IMR-90 (cell line): Measurements from ENCODE around the gene DYRK3. TPM values are rescaled to one million over a fixed set of nuclear protein-coding genes. Genes with fewer than 3 reads are reported as not detected.

Experiments used
- ATAC-seq: fragments of 200-7000 bp; cut with Tn5 transposase; 2 replicates; pipeline ENCODE4 v1.9.1; 2020; ENCODE audit warnings: low read depth, mild to moderate bottlenecking, moderate library complexity
- BruUV-seq: library from RNA; stranded (reverse); fragments of 400-500 nt; replicated peaks from 2 replicates; lab custom pipeline; 2021; lab: Mats Ljungman, UMichigan
- CTCF ChIA-PET: fragments of 300-600 bp; formaldehyde crosslinking; extraction: SDS; loops from one replicate; lab custom pipeline; 2021; ENCODE audit warnings: antibody characterized with exemption; lab: Yijun Ruan, JAX
- POLR2A ChIA-PET: fragments of 300-600 bp; sonication (Branson Sonifier 250); formaldehyde crosslinking; loops from one replicate; lab custom pipeline; 2022; ENCODE audit warnings: antibody characterized with exemption; ENCODE audit not compliant: unreplicated experiment; lab: Charles Lee
- DNase-seq: peaks from one replicate; pipeline ENCODE4 v3.0.0; 2013
- H2AFZ ChIP-seq: replicated peaks from 2 replicates; pipeline ENCODE3; 2013; ENCODE audit warnings: low read length, mild to moderate bottlenecking; ENCODE audit not compliant: poor library complexity
- H2AK5ac ChIP-seq: 2 replicates; pipeline ENCODE4 v1.6.1; 2013; ENCODE audit warnings: low read depth, low read length, inconsistent platforms
- H2AK9ac ChIP-seq: replicated peaks from 2 replicates; pipeline ENCODE3; 2013; ENCODE audit warnings: mild to moderate bottlenecking, low read depth, low read length, moderate library complexity; ENCODE audit not compliant: poor library complexity
- H2BK120ac ChIP-seq: 2 replicates; pipeline ENCODE4 v1.6.1; 2013; ENCODE audit warnings: low read depth, low read length, inconsistent platforms
- H2BK15ac ChIP-seq: 3 replicates; pipeline ENCODE4 v1.6.1; 2013; ENCODE audit warnings: low read depth, low read length, inconsistent platforms
- H2BK20ac ChIP-seq: 2 replicates; pipeline ENCODE4 v1.6.1; 2013; ENCODE audit warnings: low read depth, mild to moderate bottlenecking, inconsistent platforms, low read length, moderate library complexity
- H2BK5ac ChIP-seq: 2 replicates; pipeline ENCODE4 v1.6.1; 2013; ENCODE audit warnings: mild to moderate bottlenecking, low read depth, low read length, inconsistent platforms; ENCODE audit not compliant: poor library complexity, severe bottlenecking
- H3K14ac ChIP-seq: replicated peaks from 2 replicates; pipeline ENCODE4 v1.6.1; 2013; ENCODE audit warnings: low read depth, low read length, inconsistent platforms
- H3K18ac ChIP-seq: 2 replicates; pipeline ENCODE4 v1.6.1; 2013; ENCODE audit warnings: low read depth, low read length, control low read depth
- H3K23ac ChIP-seq: 2 replicates; pipeline ENCODE4 v1.6.1; 2013; ENCODE audit warnings: low read depth, low read length, inconsistent platforms
- H3K27ac ChIP-seq: 2 replicates; pipeline ENCODE4 v1.5.1; 2013; ENCODE audit warnings: mild to moderate bottlenecking, control low read depth, low read length; ENCODE audit not compliant: insufficient read depth
- H3K27me3 ChIP-seq: 2 replicates; pipeline ENCODE4 v1.6.1; 2013; ENCODE audit warnings: low read length; ENCODE audit not compliant: control insufficient read depth, insufficient read depth
- H3K36me3 ChIP-seq: 2 replicates; pipeline ENCODE4 v1.6.1; 2013; ENCODE audit warnings: low read length, mixed read lengths; ENCODE audit not compliant: control insufficient read depth, insufficient read depth
- H3K4ac ChIP-seq: 2 replicates; pipeline ENCODE4 v1.6.1; 2013; ENCODE audit warnings: low read depth, low read length, inconsistent platforms
- H3K4me1 ChIP-seq: 2 replicates; pipeline ENCODE4 v1.6.1; 2013; ENCODE audit warnings: low read length, mixed read lengths; ENCODE audit not compliant: control insufficient read depth, insufficient read depth
- H3K4me2 ChIP-seq: 2 replicates; pipeline ENCODE4 v1.6.1; 2013; ENCODE audit warnings: low read depth, mild to moderate bottlenecking, control low read depth, low read length, moderate library complexity
- H3K4me3 ChIP-seq: 2 replicates; pipeline ENCODE4 v1.5.1; 2013; ENCODE audit warnings: low read depth, mild to moderate bottlenecking, control low read depth, low read length, moderate library complexity; ENCODE audit not compliant: insufficient read depth
- H3K56ac ChIP-seq: 2 replicates; pipeline ENCODE4 v1.6.1; 2013; ENCODE audit warnings: low read length, inconsistent platforms; ENCODE audit not compliant: insufficient read depth; ENCODE audit errors: extremely low read depth
- H3K79me1 ChIP-seq, 2 experiments: 2 replicates each; pipeline ENCODE4 v1.6.1; 2013; ENCODE audit warnings: low read length in 2 of 2, inconsistent platforms in 1 of 2, low read depth in 1 of 2
- H3K9ac ChIP-seq: 2 replicates; pipeline ENCODE4 v1.6.1; 2013; ENCODE audit warnings: low read depth, low read length, control low read depth
- H3K9me1 ChIP-seq: 2 replicates; pipeline ENCODE4 v1.6.1; 2013; ENCODE audit warnings: low read length, inconsistent platforms; ENCODE audit not compliant: insufficient read depth
- H3K9me3 ChIP-seq: 2 replicates; pipeline ENCODE4 v1.6.1; 2013; ENCODE audit warnings: low read length; ENCODE audit not compliant: control insufficient read depth, insufficient read depth
- H4K20me1 ChIP-seq: 2 replicates; pipeline ENCODE4 v1.6.1; 2013; ENCODE audit warnings: low read length, inconsistent platforms; ENCODE audit not compliant: insufficient read depth
- H4K5ac ChIP-seq: 2 replicates; pipeline ENCODE4 v1.6.1; 2013; ENCODE audit warnings: mild to moderate bottlenecking, low read depth, low read length, control low read depth
- H4K8ac ChIP-seq, 2 experiments: 2 replicates each; pipeline ENCODE4 v1.6.1; 2013; ENCODE audit warnings: low read depth in 2 of 2, low read length in 2 of 2, control low read depth in 1 of 2, inconsistent platforms in 1 of 2
- H4K91ac ChIP-seq: 2 replicates; pipeline ENCODE4 v1.6.1; 2013; ENCODE audit warnings: low read depth, low read length, inconsistent platforms; ENCODE audit not compliant: insufficient read depth
- CHD1 ChIP-seq: IDR thresholded peaks from 2 replicates; pipeline ENCODE4 v1.6.1; 2012; ENCODE audit warnings: low read depth, low read length, improper control_type of control experiment
- MAFK ChIP-seq: IDR thresholded peaks from 2 replicates; pipeline ENCODE4 v1.6.1; 2012; ENCODE audit warnings: low read depth, low read length, improper control_type of control experiment
- MXI1 ChIP-seq: IDR thresholded peaks from 2 replicates; pipeline ENCODE4 v1.6.1; 2012; ENCODE audit warnings: low read depth, mild to moderate bottlenecking, low read length, moderate library complexity, borderline replicate concordance
- POLR2A ChIP-seq: IDR thresholded peaks from 2 replicates; pipeline ENCODE4 v1.6.1; 2012; ENCODE audit warnings: mild to moderate bottlenecking, low read depth, low read length
- RAD21 ChIP-seq: IDR thresholded peaks from 2 replicates; pipeline ENCODE4 v1.6.1; 2012; ENCODE audit warnings: low read length, improper control_type of control experiment
- RCOR1 ChIP-seq: IDR thresholded peaks from 2 replicates; pipeline ENCODE4 v1.6.1; 2012; ENCODE audit warnings: mild to moderate bottlenecking, low read length, improper control_type of control experiment; ENCODE audit not compliant: insufficient replicate concordance
- SMC3 ChIP-seq: fragments of 150-350 bp; IDR thresholded peaks from 2 replicates; pipeline ENCODE4 v1.6.1; 2016; ENCODE audit warnings: low read depth, mild to moderate bottlenecking, antibody characterized with exemption, low read length, moderate library complexity
- WGBS, 2 experiments: methylation state at CpG; one replicate each; pipeline versions ENCODE4 v1.1.5 to v1.1.7; 2013; ENCODE audit warnings: missing lambda C conversion rate in 2 of 2; ENCODE audit not compliant: insufficient read length in 1 of 2; ENCODE audit errors: extremely low coverage in 2 of 2; 5-methylcytosine and 5-hydroxymethylcytosine counted together
- dilution Hi-C: fragments of 300-500 bp; cut with HindIII; formaldehyde crosslinking; loops from one replicate; pipeline ENCODE4 v1.14.3; 2018; ENCODE audit warnings: low sequenced_read_pairs; ENCODE audit not compliant: unreplicated experiment
- in situ Hi-C: fragments of 300-500 bp; cut with MboI; formaldehyde crosslinking; loops from 3 replicates; pipeline ENCODE4 v1.14.3; 2019; ENCODE audit warnings: low sequenced_read_pairs, inconsistent platforms, mixed read lengths
- intact Hi-C: fragments of 100-400 bp; cut with micrococcal nuclease; formaldehyde crosslinking; loops from 2 replicates; pipeline ENCODE4 v1.10.0; 2022
- polyA plus RNA-seq, 3 experiments: library from polyadenylated mRNA; depleted of rRNA; stranded (reverse); fragments of >200 nt; gene quantifications; 2 replicates each; pipeline ENCODE4 v1.2.3, GENCODE V29; 2012; ENCODE audit warnings: low replicate concordance in 1 of 3
- total RNA-seq: library from RNA; depleted of rRNA; stranded (reverse); fragments of >200 nt; gene quantifications from 2 replicates; pipeline ENCODE4 v1.2.3, GENCODE V29; 2012

DYRK3 gene
- total and polyA plus RNA-seq, 2 of the 4 experiments (the other 2 are of a cell fraction), result 5.5 to 22.0 TPM

DNA sequence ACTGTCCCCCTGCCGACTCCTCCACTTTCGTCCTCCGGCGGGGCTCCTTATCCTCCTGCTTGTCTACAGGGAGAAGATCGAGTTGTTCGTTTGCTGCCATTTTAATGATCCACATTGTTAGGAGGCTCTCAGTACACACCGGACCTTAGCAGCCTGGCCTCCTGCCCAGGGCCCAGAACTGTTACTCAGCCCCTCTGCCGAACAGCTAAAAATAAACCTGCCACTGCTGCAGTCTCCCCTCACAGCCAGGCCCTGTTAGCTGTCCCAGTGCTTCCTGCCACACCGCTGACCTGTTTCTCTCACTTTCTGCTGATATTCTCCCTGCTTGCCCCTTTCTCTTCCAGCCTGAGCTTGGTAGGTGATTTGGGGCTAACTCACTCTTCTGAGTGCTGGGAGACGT, 57.7 kb downstream of the DYRK3 start:
- no peak overlapping the region for H2BK15ac ChIP-seq
- H3K4me1 ChIP-seq, result peaks cover 58% of the 10 kb centered on the region
- ATAC-seq, result peak; percentile 74

More for the DNA sequence above, 57.7 kb downstream of the DYRK3 start:
- H3K4me3 ChIP-seq, result no peak overlapping the region
- DNase-seq, result peak; percentile 85
- intact Hi-C loops (no loop called here), in situ Hi-C loops (no loop called here), dilution Hi-C loops (no loop called here)
- CTCF ChIA-PET, result interaction anchor here (0.6 to 1.4 kb wide), 3 partner anchors 60 to 214 kb away, joined by 3 to 5 read pairs (median 4); no protein-coding TSS in a partner anchor
- H3K36me3 ChIP-seq, result peaks cover 6% of the 10 kb centered on the region; the same call in 1 of the 2 replicates
- H3K4ac ChIP-seq, result peak overlapping the region; percentile 60; the same call in 1 of the 2 replicates
- no TSS peak for BruUV-seq
- POLR2A ChIA-PET, result no interaction called here
- H3K4me2 ChIP-seq, result peak overlapping the region; percentile 83
- no peaks in the 10 kb centered on the region for H3K27me3 ChIP-seq
- peak overlapping the region; percentile 57 for H3K23ac ChIP-seq
- peaks cover 21 to 96% of the 10 kb centered on the region in 2 experiments for H3K79me1 ChIP-seq
- no peak overlapping the region for H3K18ac ChIP-seq
- H2AK9ac ChIP-seq, result peak overlapping the region; percentile 38
- H2BK120ac ChIP-seq, result no peak overlapping the region
- peak overlapping the region; percentile 47 for H2BK5ac ChIP-seq
- no peak overlapping the region for H4K5ac ChIP-seq
- H3K27ac ChIP-seq, result 0 out of 2 replicates have a peak overlapping the region, but pooled peaks have one; percentile 4
- 40% methylated on average over 1 of the region's 10 CpGs; no CpG with 5 or more reads in 1 of the 2 experiments for whole genome bisulfite sequencing, 2 experiments
- no peaks in the 10 kb centered on the region for H3K9me3 ChIP-seq
- peak overlapping the region; percentile 66 for H2AFZ ChIP-seq
- H4K8ac ChIP-seq, result no peak overlapping the region
- peaks cover 87% of the 10 kb centered on the region for H3K9me1 ChIP-seq
- TF ChIP-seq MXI1 (peak; percentile 38; the same call in 1 of the 2 replicates), SMC3 (no peak), CHD1 (no peak), RAD21 (peak; percentile 16; the same call in 1 of the 2 replicates), POLR2A (no peak), RCOR1 (no peak), MAFK (0 out of 2 replicates have a peak, but pooled peaks have one; percentile 33)
- H3K14ac ChIP-seq, result peak overlapping the region; percentile 44; the same call in 1 of the 2 replicates
- peaks cover 100% of the 10 kb centered on the region for H4K20me1 ChIP-seq
- H3K56ac ChIP-seq, result no peak overlapping the region
- H4K91ac ChIP-seq, result no peak overlapping the region
- no peak overlapping the region; the same call in 1 of the 2 replicates for H2AK5ac ChIP-seq
- H3K9ac ChIP-seq, result 0 out of 2 replicates have a peak overlapping the region, but pooled peaks have one; percentile 30
- no peak overlapping the region; the same call in 1 of the 2 replicates for H2BK20ac ChIP-seq
